Measurements from ENCODE around the gene ASB16. TPM values are rescaled to one million over a fixed set of nuclear protein-coding genes. Genes with fewer than 3 reads are reported as not detected.
A peak's percentile ranks its signal among the peaks of the same experiment; 100 is the strongest.

The ASB16 gene
- total RNA-seq, 2 experiments from 2014 or later: 0.30 to 0.44 TPM

DNA sequence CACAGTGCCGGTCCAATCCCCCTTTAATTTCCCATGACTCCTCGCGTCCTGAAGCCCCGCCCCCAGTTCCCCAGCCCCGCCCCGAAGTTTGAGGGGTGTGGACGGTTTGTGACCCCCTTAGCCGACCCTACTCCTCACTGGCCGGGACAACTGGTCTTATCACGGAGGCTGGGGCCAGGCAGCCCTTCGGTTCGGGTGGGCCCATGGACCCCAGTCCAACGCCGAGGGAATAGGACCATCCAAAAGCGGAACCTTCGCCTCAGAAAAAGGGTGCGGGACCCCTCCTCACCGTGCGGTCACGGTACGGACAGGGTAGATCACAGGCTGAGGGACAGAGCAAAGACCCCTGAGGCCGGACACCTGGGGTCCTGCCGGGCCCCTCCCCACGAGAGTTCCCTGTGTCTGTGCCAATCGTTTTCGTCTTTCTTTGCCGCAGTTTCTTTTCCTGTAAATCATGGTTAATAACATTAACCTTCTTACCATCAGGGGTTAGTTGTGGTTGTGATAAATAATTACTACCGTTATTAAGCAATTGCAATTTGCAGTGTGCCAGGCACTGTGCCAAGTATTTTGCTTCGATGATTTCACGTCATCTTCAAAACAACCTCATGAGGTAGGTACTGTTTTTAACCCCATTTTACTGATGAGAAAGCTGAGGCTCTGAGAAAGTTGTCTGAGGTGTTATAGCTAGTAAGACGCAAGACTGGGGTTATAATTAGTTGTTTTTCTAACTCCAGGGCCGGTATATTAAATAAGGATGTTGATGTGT lies 16.8 kb downstream of the ASB16 start:
- peak overlapping the region; percentile 68 for H3K27ac ChIP-seq (ENCODE audit: low read depth, low read length, poor library complexity, severe bottlenecking)
- H3K79me2 ChIP-seq (ENCODE audit: insufficient read depth, low read depth, low read length): peaks cover 50% of the 10 kb centered on the region
- intact Hi-C loops (cut with micrococcal nuclease; ENCODE audit: unreplicated experiment): loop anchor here (5.0 kb wide), 2 partner anchors 45 to 115 kb away; partner anchors contain the start of genes G6PC3 and HROB
- no peaks in the 10 kb centered on the region for H3K9me3 ChIP-seq (ENCODE audit: low read length)
- H3K4me3 ChIP-seq (ENCODE audit: low read depth, low read length, poor library complexity, severe bottlenecking): peak overlapping the region; percentile 76
- no peaks in the 10 kb centered on the region for H3K9me2 ChIP-seq (ENCODE audit: insufficient read depth, low read length)
- H2AFZ ChIP-seq (ENCODE audit: low read length): peak overlapping the region; percentile 70
- CTCF ChIA-PET (ENCODE audit: unreplicated experiment): interaction anchor here (1.0 to 1.9 kb wide), 2 partner anchors 11 to 16 kb away, joined by 3 to 5 read pairs; no protein-coding TSS in a partner anchor
- peaks cover 18% of the 10 kb centered on the region for H4K20me1 ChIP-seq (ENCODE audit: insufficient read depth, low read length)
- no peak for DNase-seq (ENCODE audit: low spot score)
- peaks cover 26% of the 10 kb centered on the region for H3K4me1 ChIP-seq (ENCODE audit: insufficient read depth, low read length, poor library complexity, severe bottlenecking)
- BruUV-seq (replicated peaks): no TSS peak
- TF ChIP-seq CTCF (conservative IDR thresholded peaks at IDR 0.05; ENCODE audit: low read length) (no peak), EZH2phosphoT487 (IDR thresholded peaks at IDR 0.05; ENCODE audit: borderline replicate concordance, low read depth, low read length) (no peak)
- peaks cover 48% of the 10 kb centered on the region for H3K36me3 ChIP-seq (ENCODE audit: insufficient read depth, low read length)
- peak overlapping the region; percentile 90 for H3K4me2 ChIP-seq (ENCODE audit: low read length)
- POLR2A ChIA-PET: interaction anchor here (1.1 kb wide), 1 partner anchor 32 kb away, joined by 3 read pairs; no protein-coding TSS in a partner anchor

GRCh38 chr17:44188576-44189403 lies 18.3 kb downstream of the ASB16 start:
- peaks cover 18% of the 10 kb centered on the region for H4K20me1 ChIP-seq (ENCODE audit: insufficient read depth, low read length)
- peaks cover 48% of the 10 kb centered on the region for H3K36me3 ChIP-seq (ENCODE audit: insufficient read depth, low read length)
- H3K4me1 ChIP-seq (ENCODE audit: insufficient read depth, low read length, poor library complexity, severe bottlenecking): peaks cover 25% of the 10 kb centered on the region
- BruUV-seq (replicated peaks): no TSS peak
- peak overlapping the region; percentile 90; the same call in 1 of the 2 replicates for H3K4me2 ChIP-seq (ENCODE audit: low read length)
- DNase-seq (ENCODE audit: low spot score): no peak
- intact Hi-C loops (cut with micrococcal nuclease; ENCODE audit: unreplicated experiment): loop anchor here (5.0 kb wide), 2 partner anchors 46 to 116 kb away; partner anchors contain the start of genes G6PC3 and HROB
- CTCF ChIA-PET (ENCODE audit: unreplicated experiment): no interaction called here
- H3K79me2 ChIP-seq (ENCODE audit: insufficient read depth, low read depth, low read length): peaks cover 35% of the 10 kb centered on the region
- no peak overlapping the region for H3K27ac ChIP-seq (ENCODE audit: low read depth, low read length, poor library complexity, severe bottlenecking)
- no peaks in the 10 kb centered on the region for H3K9me2 ChIP-seq (ENCODE audit: insufficient read depth, low read length)
- no peak overlapping the region for H3K4me3 ChIP-seq (ENCODE audit: low read depth, low read length, poor library complexity, severe bottlenecking)
- H2AFZ ChIP-seq (ENCODE audit: low read length): no peak overlapping the region
- POLR2A ChIA-PET: no interaction called here
- no peaks in the 10 kb centered on the region for H3K9me3 ChIP-seq (ENCODE audit: low read length)
- no peak for TF ChIP-seq EZH2phosphoT487 (IDR thresholded peaks at IDR 0.05; ENCODE audit: borderline replicate concordance, low read depth, low read length)
- TF ChIP-seq CTCF (conservative IDR thresholded peaks at IDR 0.05; ENCODE audit: low read length): no peak
